Measurements from ENCODE around the gene PHACTR1.
"Not testable (repeated sequence)": the region's sequence is repeated elsewhere in the genome, so short reads cannot be mapped to it uniquely, and the experiment has no call there.

Gene PHACTR1

GRCh38 chr6:13120483-13121482 is 404.2 kb downstream of the PHACTR1 start:
- no peak for DNase-seq

DNA sequence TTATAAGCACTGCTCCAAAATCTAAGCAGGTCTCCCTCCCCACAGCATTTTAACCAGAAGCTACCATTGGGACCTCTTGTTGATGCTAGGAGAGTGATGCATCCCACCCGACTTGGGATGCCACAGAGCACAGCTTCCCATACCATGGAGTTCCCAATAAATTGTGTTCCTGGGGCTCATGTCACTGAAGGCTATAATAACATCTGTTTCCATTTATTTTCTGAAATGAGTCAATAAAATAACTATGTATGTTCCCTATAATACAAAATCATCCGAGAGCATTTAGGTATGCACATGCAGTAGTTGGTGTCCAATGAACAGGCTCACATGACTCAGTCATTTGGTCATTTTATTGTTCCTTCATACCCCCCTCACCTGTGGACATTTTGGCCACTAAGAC is 407.6 kb downstream of the PHACTR1 start:
- DNase-seq, result no peak

DNA sequence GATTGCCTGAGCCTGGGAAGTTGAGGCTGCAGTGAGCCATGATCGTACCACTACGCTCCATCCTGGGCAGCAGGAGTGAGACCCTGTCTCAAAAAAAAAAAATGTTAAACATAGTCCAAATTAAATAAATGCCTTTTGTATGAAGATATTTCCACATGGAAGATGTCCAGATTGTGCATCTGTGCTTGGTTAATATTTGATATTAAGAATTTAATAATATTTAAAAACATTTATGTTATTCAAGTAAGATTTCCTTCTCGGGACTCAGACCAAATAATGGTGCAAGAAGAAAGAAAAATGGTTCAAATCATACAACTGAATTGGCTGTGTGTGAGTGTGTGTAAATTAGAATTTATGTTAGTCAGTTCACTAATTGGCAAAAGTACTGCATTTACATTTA is 409.3 kb downstream of the PHACTR1 start:
- no peak for DNase-seq

GRCh38 chr6:13131935-13132661 is 415.5 kb downstream of the PHACTR1 start:
- no peak for DNase-seq

DNA sequence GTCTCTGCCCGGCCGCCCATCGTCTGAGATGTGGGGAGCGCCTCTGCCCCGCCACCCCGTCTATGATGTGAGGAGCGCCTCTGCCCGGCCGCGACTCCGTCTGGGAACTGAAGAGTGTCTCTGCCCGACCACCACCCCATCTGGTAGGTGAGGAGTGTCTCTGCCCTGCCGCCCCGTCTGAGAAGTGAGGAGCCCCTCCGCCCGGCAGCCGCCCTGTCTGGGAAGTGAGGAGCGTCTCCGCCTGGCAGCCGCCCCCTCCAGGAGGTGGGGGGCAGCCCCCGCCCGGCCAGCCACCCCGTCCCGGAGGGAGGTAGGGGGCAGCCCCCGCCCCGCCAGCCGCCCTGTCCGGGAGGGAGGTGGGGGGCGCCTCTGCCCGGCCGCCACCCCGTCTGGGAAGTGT is 417.3 kb downstream of the PHACTR1 start:
- DNase-seq, result not testable (repeated sequence)

- no peak for DNase-seq
Measured at GRCh38 chr6:13135152-13135551, 418.6 kb downstream of the PHACTR1 start.

- no peak for DNase-seq
Measured at GRCh38 chr6:13139119-13139518, 422.6 kb downstream of the PHACTR1 start.

DNA sequence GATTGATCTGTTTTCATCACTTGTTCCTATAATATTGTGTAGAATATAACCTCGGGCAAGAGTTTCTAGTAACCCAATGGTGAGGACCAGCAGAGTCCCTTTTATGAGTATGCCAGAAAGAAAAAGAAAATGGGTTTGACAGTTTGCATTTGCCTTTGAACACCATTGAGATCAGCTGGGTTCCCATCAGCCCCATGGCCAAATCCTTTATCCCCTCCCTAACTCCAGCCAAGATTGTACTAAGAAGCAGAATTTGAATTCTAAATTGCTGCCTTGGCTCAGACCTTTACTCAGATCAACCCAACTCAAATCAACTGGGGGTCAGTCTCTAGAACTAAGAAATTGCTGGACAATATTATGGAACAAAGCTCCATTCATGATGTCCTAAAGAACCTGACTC is 424.4 kb downstream of the PHACTR1 start:
- DNase-seq, result no peak

- DNase-seq, result no peak
Measured at GRCh38 chr6:13141387-13141786, 424.8 kb downstream of the PHACTR1 start.

- DNase-seq, result no peak
Measured at GRCh38 chr6:13142611-13143010, 426.0 kb downstream of the PHACTR1 start.

GRCh38 chr6:13146442-13146841 is 429.9 kb downstream of the PHACTR1 start:
- no peak for DNase-seq

- DNase-seq, result no peak
Measured at GRCh38 chr6:13147376-13147775, 430.8 kb downstream of the PHACTR1 start.

GRCh38 chr6:13147782-13148181 is 431.2 kb downstream of the PHACTR1 start:
- DNase-seq, result no peak

GRCh38 chr6:13152764-13153163 is 436.2 kb downstream of the PHACTR1 start:
- DNase-seq, result no peak

GRCh38 chr6:13156381-13156780 is 439.8 kb downstream of the PHACTR1 start:
- no peak for DNase-seq

- no peak for DNase-seq
Measured at GRCh38 chr6:13157293-13157692, 440.7 kb downstream of the PHACTR1 start.

- DNase-seq, result no peak
Measured at GRCh38 chr6:13159300-13159699, 442.7 kb downstream of the PHACTR1 start.

DNA sequence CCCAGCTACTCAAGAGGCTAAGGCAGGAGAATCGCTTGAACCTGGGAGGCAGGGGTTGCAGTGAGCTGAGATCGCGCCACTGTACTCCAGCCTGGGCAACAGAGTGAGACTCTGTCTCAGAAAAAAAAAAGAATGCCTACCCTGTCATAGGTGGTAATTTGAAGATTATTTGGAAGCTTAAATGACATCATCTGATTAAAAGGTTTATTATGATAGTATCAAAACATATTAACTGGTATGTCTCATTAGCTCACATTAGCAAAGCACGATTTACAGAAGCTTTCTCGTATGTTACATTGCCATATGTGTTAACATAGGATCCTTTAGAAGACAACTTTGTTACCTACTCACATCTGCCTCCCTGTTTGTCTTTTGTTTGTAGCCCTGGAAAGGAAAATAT is 443.3 kb downstream of the PHACTR1 start:
- not testable (repeated sequence) for DNase-seq

DNA sequence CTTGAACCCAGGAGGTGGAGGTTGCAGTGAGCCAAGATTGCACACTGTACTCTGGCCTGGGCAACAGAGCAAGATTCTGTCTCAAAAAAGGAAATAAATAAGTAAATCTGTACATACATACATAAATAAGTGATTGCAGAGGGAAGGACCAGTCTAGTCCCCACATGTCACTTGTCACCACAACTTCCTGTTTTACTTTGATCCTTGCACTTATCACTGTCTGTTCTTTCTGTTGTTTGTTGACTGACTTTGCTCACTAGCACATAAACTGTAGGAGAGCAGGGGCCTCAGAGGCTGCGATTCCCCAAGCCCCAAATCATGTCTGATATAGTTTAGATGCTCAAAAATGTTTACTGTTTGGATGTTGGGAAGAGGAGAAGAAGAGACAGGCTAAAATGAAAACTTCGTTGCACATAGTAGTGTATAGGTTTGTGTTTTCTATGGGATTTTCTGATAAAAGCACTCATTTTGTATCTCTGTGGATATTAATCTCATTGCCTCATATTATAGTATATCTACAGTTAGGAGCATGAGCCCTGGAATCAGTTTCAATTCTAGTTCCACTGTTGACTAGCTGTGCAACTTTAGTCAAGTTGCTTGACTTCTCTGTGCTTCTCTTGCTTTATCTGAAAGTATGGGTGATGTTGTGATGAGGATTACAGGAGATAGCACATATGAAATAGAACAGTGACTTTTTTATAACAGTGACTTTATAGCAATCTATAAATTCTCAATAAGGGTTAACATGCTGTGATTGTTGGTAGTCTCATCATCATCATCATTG is 446.8 kb downstream of the PHACTR1 start:
- no peak for DNase-seq

DNA sequence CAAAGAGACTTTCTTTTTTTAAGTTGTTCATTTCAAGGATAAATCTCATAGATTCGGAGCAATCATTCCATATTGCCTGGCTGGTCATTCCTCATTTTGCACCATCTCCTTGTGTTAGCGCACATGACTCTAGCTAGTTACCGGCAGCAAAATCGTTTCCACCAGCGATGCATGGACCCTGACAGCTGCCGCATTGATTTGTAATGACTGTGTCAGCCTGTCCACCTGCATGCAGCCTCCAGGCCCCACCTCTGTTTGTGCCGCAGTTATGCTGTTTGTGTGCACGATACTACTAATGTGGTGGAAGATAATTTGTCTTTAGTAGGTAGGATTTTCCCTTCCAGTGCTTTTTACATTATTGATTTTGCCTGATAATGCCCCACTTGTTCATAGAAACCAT is 447.7 kb downstream of the PHACTR1 start:
- DNase-seq, result no peak

- DNase-seq, result no peak
Measured at GRCh38 chr6:13165502-13166172, 449.1 kb downstream of the PHACTR1 start.

DNA sequence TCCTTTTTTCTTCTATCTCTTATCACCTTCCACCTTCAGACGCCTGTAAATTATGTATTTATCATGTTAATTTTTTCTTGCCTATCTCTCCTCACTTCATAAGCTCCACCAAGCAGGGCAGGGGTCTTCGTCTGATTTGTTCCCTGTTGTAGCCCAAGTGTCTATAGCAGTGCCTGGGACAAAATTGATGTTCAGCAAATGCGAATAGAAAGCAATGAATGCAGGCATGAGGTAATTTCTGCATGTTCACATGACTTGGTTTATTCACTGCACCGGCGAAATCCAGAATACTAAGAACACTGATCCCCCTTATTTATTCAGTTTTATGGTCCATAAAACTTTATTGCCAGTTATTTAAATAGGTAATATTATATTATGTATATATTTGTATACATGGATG is 449.7 kb downstream of the PHACTR1 start:
- DNase-seq, result no peak

GRCh38 chr6:13166916-13167315 is 450.3 kb downstream of the PHACTR1 start:
- DNase-seq, result no peak

All from DMS 273 treated with DMSO at 0.1 percent for 48 hours (cell line).